ENCODE data around the gene TBC1D8.

The TBC1D8 gene

DNA sequence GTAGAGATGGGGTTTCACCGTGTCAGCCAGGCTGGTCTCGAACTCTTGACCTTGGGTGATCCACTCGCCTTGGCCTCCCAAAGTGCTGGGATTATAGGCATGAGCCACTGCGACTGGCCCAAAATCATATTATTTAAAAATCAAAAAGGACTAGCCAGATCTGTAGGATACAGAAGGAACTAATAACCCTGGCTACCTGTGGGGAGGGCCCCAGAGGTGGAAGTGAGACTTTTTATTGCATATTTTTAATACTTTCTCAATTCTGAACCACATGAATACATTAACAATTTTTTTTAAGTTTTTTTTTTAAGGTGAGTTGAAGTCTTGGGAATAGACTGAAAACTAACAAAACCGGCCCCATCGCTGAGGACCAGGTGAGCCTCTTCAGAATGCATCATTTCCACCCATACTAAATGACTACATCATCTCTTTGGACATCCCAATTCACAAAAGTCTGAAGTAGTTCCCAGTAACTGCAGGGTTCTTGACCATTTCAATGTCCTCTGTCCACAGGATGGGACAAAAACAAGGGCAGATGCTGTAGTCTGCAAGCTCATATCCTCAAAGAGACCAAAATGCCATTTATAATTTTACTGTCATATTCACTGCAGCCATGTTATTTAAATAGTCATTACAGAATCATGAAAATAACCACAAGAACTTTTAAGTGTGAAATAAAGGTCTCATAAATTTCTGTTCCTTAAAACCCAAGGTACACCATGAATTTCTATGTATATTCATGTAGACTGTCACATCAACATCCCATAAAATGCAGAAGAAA lies 127.7 kb downstream of the TBC1D8 start:
- TF ChIP-seq ZFX (IDR thresholded peaks at IDR 0.05) = no peak
- TF ChIP-seq, protein P1, sequence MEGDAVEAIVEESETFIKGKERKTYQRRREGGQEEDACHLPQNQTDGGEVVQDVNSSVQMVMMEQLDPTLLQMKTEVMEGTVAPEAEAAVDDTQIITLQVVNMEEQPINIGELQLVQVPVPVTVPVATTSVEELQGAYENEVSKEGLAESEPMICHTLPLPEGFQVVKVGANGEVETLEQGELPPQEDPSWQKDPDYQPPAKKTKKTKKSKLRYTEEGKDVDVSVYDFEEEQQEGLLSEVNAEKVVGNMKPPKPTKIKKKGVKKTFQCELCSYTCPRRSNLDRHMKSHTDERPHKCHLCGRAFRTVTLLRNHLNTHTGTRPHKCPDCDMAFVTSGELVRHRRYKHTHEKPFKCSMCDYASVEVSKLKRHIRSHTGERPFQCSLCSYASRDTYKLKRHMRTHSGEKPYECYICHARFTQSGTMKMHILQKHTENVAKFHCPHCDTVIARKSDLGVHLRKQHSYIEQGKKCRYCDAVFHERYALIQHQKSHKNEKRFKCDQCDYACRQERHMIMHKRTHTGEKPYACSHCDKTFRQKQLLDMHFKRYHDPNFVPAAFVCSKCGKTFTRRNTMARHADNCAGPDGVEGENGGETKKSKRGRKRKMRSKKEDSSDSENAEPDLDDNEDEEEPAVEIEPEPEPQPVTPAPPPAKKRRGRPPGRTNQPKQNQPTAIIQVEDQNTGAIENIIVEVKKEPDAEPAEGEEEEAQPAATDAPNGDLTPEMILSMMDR (conservative IDR thresholded peaks at IDR 0.05) = no peak
- no peak overlapping the region for H3K27ac ChIP-seq

GRCh38 chr2:101022221-101022620 lies 129.0 kb downstream of the TBC1D8 start:
- H3K27ac ChIP-seq = no peak overlapping the region
- no peak for TF ChIP-seq ZFX (IDR thresholded peaks at IDR 0.05)
- TF ChIP-seq, protein P1 (conservative IDR thresholded peaks at IDR 0.05) = no peak

DNA sequence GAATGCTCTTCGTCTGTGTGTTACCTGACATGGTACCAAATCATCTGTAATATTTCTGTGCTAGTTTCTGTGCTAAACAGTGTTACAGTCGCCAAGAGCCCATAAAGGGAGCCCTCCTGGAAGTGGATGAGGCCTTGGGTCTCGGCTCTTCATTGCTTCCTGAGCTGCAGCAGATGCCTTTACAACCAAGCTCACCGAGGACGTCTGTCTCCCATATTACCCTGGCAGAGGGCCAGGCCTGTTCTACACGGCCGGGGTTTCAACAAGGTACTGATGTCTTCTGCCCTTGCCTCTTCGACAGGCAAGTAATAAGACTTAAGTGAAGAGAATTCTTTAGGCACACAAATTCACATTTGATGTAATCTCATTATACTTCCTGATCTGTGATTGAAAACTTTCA lies 132.2 kb downstream of the TBC1D8 start:
- H3K27ac ChIP-seq = no peak overlapping the region

DNA sequence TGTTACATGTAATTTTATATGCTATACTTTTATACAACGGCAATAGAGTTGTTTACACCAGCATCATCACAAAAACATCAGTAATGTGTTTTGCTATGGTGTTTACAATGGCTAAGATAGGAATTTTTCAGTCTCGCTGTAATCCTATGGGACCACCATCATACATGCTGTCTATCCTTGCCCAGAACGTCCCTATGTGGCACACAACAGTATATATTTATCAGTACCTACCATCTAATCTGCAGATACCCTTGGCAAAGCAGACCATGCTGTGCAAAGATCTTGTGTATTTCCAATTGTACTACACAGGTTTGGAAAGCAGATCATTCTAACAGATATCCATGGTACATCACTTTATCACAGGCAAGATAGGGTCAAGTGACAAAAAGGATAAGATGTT lies 133.8 kb downstream of the TBC1D8 start:
- no peak for TF ChIP-seq ZFX (IDR thresholded peaks at IDR 0.05)
- TF ChIP-seq, protein P1 (conservative IDR thresholded peaks at IDR 0.05) = no peak
- no peak overlapping the region for H3K27ac ChIP-seq

More for the DNA sequence above, 132.2 kb downstream of the TBC1D8 start:
- TF ChIP-seq, protein P1 (conservative IDR thresholded peaks at IDR 0.05) = no peak
- TF ChIP-seq ZFX (IDR thresholded peaks at IDR 0.05) = no peak

GRCh38 chr2:101014264-101014857 lies 136.8 kb downstream of the TBC1D8 start:
- no peak for TF ChIP-seq ZFX (IDR thresholded peaks at IDR 0.05)
- TF ChIP-seq, protein P1 (conservative IDR thresholded peaks at IDR 0.05) = no peak
- H3K27ac ChIP-seq = no peak overlapping the region

DNA sequence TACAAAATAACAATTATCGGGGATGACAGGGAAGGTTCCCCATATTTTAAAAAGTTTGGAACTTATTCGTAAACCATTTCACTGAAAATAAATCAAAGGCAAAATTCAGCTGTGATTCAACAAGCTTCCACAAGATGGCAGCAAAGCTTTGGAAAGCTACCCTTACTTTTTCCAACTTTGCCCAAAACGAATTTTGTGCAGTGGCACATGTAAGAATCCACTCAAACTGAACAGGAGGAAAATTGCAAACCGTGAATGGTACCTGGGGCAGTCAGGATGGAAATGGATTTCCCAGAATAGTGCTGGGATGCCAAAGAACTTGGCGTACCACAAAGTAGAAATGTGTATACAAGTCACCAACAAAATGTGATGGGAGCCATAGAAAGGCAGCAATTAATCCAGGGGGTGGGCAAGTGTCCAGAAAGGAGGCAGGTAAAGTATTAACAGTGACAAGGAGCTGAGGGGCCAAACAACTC lies 138.4 kb downstream of the TBC1D8 start:
- no peak overlapping the region for H3K27ac ChIP-seq
- TF ChIP-seq ZFX (IDR thresholded peaks at IDR 0.05) = no peak
- TF ChIP-seq, protein P1 (conservative IDR thresholded peaks at IDR 0.05) = peak; percentile 80

- TF ChIP-seq ZFX (IDR thresholded peaks at IDR 0.05) = no peak
- TF ChIP-seq, protein P1 (conservative IDR thresholded peaks at IDR 0.05) = no peak
- H3K27ac ChIP-seq = no peak overlapping the region
These were observed 139.0 kb downstream of the TBC1D8 start for GRCh38 chr2:101012054-101012705.
